GM19455 (cell line): Measurements from ENCODE around the gene GNAT1.

Experiments used
- ATAC-seq: cut with Tn5 transposase; IDR thresholded peaks from one replicate; pipeline ENCODE4 v1.9.1; 2021; ENCODE audit not compliant: unreplicated experiment

GNAT1 gene

DNA sequence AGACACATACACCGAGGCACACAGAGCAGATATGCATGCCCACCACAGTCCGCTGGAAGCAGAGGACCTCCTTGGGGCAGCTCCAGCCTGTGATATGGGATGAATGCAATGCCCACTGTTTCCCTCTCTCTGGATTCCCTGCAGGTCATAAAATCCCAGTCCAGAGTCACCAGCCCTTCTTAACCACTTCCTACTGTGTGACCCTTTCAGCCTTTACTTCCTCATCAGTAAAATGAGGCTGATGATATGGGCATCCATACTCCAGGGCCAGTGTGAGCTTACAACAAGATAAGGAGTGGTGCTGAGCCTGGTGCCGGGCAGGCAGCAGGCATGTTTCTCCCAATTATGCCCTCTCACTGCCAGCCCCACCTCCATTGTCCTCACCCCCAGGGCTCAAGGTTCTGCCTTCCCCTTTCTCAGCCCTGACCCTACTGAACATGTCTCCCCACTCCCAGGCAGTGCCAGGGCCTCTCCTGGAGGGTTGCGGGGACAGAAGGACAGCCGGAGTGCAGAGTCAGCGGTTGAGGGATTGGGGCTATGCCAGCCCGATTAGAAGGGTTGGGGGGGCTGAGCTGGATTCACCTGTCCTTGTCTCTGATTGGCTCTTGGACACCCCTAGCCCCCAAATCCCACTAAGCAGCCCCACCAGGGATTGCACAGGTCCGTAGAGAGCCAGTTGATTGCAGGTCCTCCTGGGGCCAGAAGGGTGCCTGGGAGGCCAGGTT lies at the start of gene GNAT1:
Gene GNAT1, plus strand, starts transcription at position 675 of the 725 bp plus-strand sequence. CDS start 116 bp downstream, outside the sequence.
- ATAC-seq = no peak

DNA sequence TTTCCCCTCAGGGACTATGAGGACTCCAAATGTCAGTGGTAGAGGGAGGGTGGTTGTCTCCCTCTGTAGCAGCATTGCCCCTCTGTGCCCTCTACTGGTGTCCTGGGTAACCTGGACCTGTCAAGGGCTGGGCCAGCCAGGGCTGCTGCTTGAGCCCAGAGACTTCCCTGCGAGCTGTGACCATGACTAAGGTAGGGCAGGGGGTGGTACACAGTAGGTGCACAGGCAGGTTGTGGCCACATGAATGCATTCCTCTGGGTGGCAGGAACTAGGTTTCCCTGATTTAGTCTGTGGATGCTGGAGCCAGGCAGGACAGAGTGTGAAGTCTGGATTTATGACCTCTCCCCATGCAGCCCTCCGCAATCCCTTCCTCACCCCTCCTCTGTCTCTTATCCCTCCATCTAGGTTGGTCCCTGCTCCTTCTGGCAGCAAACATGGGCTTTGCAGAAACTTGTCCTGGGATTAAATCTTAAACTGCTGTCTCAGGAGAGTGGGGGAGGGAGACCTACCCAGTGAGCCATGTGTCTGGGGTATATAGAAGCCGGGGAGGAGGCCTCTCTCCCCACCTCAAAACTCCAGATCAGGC lies 45.0 kb upstream of the GNAT1 start:
- ATAC-seq = no peak

DNA sequence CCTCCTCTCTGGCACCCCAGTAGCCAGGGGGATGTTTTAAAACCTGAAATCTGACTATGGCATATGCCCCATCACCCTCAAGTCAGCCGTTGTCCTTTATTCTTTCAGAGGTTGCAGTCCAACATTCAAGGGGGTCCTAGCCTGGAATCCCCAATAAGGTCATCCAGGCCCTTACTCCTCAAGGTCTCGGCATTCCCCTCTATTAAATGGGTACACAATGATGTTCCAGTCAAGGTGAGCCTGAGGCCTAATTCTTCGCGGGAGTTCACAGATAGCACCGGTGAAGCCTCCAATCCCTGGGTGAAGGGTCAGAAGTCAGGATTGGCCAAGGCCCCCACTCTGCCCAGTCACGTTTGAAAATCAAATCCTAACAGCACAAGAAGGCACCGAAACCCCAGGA lies 44.4 kb upstream of the GNAT1 start:
- ATAC-seq = no peak

DNA sequence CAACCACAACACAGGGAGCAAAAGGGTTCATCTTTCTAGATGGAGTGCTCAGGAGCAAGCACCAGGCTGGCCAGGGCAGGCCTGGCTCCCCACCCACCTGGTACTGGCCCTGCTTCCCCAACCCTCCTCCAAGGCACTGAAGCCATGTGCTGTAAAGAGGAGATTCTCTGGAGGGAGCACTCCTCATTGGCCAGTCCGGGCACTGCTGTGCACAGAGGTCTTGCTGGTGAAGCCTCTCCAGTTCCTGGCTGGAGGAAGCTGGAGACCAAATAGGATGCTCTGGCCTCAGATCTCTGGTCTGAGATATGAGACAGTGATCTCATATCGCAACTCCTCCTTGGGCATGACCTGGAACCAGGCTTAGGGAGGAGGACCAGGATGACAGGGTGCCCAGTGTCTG lies 44.0 kb upstream of the GNAT1 start:
- no peak for ATAC-seq

DNA sequence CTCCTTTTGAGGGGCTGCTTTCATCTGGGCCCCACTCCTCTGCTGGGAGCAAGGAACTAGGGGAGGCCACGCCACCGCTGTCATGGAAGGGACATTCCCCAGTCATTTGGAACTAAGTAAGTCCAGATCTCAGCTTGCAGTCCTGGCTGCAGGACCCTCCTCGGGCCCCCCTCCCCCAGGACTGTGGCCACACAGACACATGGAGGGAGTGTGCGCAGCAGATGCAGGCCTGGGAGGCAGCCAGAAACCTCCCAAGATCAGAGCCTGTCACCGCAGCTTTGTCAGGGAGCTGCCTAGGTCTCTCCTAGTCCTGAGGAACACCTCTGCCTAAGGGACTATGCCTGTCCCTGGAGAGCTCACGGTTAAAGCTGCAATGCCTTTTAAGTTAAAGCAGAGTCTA lies 43.5 kb upstream of the GNAT1 start:
- no peak for ATAC-seq

DNA sequence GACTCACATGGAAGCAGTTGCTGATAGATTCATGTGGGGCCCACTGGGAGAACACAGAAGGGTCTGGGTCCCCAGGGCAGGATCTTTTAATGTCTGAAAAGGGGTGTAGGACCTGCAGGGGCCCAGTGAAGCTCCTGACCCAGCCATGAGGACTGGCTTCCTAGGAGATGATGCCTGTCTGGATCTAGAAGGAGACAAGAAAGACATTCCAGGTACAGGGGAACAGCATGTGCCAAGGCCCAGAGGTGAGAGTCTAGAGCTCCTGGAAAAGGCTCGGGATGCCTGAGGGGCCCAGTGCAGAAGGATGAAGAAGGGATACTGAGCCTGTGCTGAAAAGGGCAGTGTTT lies 41.0 kb upstream of the GNAT1 start:
- no peak for ATAC-seq

DNA sequence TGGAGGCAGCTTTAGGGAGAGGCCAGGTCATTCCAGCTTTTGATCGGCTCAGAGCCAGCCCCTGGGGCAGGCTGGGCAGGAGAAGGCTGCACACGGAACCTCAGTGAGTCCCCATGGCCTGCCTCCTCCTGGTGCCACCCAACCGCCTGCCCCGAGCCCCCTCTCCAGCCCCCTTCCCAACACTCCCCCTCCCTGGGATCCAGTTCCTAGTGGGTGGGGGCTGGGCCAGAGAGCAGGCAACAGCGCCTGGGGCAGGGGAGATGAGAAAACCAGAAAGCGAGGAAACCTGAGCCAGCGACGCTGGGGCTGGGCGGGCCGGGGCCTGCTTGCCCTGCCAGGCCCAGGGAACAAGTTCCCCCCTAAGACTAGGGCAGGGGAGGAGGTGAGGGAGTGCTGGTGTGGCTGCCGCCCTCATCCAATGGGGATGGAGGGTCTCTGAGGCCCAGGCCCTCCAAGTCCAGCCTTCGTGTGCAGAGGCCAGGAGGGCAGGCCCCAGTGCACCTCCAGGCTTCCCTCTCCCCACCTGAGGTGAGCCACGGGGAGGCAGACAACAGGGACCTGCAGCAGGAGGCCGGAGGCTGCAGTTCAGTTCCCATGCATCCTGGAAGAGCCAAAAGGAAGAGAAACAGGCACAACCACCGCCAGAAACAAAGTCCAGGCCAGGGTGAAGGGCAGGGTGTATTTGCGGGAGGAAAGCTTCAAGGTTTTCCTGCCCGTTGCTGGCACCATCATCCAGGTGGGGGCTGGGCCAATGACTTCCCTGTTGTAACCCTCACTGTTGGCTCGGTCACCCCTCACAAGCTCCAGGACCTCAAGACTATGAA lies 40.3 kb upstream of the GNAT1 start:
- no peak for ATAC-seq

DNA sequence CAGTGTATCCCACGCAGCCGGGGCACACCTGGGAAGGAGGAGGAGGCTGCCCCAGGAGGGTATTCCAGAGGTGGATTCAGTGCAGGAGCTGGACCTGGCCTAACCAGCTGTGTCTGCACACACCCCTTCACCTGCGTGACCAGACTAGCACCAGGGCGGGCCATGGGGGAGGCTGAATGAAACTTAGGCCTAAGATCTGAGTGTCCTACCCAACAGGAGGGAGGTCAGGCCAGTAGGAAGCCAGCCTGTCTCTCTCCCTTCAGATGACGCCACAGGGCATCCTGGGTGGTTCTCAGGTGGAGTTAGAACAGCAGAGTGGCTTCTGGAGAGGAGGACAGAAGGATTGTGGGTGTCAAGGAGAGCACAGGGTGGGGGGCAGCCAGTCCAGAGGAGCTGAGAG lies 39.7 kb upstream of the GNAT1 start:
- ATAC-seq = no peak

DNA sequence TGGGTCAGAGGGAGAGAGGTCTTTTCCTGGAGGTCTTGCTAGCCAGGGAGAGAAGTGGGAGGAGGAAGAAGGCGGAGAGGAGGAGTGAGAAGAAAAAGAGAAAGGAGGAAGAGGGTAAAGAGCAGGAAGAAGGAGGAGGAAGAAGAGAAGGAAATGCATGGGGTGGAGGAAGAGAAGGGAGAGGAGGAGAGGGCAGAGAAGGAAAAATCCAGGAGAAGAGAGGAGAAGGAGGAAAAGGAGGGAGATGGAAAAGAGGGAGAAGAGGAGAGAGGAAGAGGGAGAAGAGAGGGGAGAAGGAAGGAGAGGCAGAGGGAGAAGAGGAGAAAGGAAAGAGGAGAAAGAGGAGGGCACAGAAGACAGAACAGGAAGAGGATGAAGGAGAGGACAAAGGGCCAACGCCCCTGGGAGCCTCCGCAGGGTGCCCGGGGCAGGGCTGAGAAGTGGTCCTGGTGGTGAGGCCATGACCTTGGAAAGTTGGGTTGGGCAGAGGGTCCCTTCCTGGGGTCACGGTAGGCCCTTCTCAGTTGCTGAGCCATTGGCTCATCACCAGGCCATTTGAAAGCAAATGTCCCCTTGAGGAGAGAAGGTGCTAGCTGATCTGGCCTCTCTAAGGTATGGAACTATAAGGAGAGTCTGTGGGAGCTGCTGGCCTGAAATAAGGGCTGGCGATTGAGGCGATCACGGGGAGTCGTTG lies 37.5 kb upstream of the GNAT1 start:
- ATAC-seq = no peak

DNA sequence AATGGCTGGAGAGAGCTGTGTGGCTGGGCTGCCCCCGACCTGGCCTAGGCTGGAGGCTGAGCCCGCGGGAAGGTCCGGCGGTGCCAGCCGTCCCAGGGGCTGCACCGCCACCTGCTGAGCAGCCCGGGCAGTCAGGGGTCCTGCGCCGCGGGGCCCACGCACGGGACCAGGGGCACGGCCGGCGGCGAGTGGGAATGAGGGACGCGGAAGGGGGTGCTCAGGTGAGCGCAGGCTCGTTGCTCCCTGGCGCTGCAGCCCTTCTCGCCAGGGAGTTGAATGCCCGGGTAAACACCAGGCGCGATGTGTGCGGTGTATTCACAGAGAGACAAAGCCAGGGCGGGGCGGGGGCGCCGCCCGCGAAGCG lies 37.0 kb upstream of the GNAT1 start:
- ATAC-seq = peak; percentile 23

DNA sequence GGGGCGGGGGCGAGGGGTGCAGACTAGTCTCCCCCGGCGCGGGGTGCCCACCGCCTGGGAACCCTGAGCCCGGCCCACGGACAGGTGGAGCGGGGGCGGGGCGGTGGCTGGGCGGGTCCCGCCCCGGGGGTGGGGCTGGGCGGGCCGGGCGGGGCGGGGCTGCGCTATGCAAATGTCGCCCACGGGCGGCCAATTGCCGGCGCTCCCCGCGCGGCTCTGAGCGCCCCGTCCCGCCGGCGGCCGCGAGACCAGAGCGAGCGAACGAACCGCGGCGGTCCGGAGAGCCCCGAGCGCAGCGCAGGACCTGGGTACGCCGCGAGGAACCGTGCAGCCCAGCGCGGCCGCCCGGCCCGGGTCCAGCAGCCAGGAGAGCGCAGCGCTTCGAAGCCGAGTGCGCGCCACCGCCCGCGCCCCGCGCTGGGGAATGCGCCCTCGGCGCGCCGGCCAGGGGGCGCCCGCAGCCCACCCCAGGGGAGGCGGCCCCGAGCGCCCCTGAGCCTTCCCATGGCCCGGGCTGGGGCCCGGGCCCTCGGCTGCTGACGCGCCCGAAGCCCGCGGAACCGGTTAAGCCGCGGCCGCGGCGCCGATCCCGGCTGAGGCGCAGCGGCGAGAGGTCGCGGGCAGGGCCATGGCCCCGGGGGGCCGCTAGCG lies 36.4 kb upstream of the GNAT1 start, which contains the start of gene SEMA3F:
Gene SEMA3F, plus strand, starts transcription at position 485 of the 651 bp plus-strand sequence. CDS start 4,299 bp downstream, outside the sequence.
- peak; percentile 74 for ATAC-seq

DNA sequence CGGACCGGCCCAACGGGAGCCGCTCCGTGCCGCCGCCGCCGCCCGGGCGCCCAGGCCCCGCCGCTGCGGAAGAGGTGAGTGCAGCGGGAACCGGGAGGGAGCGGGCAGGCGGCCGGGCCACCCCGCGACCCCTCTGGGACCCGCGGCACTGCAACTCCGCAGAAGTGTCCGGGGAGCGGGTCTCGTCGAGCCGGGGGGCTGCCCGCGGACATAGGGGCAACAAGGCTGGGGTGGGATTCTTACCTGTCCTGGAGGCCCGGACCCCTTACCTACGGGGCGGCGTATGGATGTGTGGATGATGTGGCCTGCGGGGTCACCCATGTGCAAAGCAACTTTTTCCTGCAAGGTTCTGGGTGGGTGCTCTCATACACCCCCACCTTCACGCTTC lies 35.9 kb upstream of the GNAT1 start:
- ATAC-seq = no peak

DNA sequence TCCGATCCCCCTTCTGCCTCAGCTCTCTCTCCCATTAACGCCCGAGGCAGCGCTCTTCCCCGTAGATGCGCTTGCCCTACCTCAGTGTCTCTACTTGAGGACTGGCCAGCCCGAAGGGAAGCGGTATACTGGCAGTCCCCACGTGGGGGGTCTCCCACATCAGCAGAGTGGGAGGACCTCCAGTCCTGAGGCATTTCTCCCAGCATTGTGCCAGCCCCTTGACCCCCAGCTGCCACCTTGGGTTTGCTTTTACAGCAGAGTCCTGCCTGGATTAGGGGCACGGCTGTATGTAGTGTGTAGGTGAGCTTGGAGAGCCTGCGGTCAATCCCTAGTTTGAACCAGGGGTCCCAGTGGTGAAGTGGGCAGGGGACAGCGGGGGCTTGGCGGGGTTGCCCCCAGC lies 35.5 kb upstream of the GNAT1 start:
- ATAC-seq = no peak

DNA sequence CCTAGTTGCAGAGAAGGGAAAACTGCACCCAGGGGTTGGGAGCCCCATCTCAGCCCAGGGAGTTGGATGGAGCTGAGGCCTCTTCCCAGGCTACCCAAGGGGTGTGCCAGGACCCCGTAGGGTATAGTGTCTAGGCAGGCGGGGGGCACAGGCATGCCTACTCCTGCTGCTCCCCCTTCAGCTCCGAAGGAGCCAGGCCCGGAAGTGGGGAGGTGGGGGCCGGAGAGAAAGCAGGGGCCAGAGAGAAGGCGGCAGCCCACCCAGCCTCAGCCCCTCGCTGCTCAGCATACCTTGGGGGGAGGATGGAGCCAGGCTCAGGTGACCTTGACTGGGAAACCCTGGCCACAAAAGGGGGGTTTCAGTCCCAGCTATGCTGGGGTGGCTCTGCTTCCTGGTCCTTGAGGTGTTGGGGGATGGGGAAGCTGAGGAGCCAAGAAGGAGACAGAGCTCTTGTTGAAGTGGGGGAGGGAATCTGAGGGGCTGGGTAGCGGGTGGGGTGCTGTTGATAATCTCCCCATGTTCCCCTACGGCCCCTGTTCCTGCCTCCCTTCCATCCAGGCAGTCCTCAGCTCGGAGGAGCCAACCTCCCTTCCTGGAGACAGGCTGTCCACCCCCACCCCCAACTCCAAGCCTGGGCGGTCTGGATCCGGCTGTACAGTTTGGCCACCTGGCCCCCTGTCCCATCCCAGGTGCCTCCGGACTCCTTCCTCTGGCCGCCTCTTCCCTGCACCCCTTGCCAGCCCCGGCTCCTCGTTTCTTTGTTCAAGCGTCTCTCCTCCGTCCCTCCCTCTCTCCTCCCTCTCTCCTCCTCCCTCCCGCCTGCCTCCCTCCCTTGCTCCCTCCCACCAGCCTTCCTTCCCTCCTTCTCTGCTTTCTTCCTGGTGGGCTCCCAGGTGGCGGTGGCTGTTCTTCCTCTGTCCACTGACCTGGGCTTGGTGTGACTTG lies 34.6 kb upstream of the GNAT1 start:
- no peak for ATAC-seq

DNA sequence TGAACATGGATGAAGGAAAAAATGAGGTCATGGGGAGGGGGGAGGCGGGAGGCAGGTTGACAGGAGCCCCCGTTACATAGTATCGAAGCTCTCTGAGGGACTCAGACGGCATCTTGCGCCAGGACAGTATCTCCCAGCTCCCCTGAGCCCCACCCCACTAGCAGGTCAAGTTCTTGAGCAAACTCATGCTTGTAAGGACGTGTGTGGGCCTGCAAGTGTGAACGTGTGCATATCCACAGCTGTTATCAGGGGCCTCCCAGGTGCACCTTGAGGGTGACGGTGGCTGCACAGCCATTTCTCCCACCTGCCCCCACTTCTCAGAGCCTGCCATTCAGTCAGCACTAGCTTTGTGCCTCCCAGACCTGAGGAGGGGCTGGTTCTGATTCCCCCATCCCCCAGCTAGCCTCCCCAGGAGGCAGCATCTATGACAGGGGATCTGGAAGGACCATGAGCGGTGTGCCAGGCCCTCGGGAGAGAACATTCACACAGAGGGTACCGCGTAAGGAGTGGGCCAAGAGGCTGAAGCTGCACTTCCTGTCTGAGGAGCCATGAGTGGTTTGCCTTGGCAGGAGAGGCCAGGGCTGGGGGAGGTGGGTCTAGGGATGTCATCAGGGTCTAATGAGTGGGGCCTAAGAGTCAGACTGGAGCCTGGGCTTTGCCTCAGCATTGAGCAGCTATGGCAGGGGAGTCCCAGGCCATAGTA lies 33.4 kb upstream of the GNAT1 start:
- ATAC-seq = no peak

DNA sequence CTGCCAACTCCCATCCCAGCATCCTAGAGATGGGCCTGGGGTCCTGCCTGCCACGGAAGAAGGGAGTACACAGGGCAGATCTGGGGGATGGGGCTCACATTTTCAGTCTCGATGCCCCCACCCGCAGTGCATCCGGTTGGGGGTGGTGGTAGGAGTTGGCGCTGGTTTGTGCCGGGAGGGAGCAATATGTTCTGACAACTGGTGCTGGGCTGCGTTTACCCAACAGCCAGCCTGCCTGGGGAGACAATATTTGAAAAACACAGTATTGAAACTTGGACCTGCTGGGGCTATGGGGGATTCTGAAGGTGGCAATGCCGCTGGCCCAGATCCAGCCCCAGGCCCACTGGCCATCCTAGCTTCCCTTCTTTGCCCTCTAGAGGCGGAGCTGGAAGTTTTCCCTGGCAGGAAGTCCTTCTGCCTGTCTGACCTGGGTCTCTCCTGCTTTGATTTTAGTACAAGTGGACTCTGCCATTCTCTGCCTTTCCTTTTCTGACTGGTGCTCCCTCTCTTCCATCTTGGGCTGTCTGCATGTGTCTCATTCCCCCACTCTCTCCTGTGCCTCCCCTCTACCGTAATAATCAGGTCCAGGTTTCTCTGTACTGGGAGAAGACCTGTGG lies 32.8 kb upstream of the GNAT1 start:
- ATAC-seq = no peak

DNA sequence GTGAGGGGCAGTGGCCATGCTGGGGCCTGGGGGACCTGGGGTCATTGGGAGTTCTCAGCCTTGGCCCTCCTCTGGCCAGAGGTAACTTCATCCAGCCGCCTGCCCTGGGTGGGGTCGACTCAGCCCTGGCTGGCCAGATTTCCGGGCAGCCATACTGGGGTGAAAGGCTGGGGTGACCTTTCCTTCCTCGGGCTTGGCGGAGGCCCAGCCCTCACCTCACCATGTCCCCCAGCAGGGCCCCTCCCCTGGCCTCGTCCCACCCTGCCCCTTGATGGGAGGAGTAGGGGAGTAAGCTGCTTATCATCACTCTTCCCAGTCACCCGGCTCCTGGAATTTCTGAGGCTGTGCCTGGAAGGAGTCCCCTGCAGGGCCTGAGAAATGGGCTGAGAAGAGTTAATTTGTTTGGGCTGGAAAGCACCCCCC lies 30.8 kb upstream of the GNAT1 start:
- no peak for ATAC-seq

DNA sequence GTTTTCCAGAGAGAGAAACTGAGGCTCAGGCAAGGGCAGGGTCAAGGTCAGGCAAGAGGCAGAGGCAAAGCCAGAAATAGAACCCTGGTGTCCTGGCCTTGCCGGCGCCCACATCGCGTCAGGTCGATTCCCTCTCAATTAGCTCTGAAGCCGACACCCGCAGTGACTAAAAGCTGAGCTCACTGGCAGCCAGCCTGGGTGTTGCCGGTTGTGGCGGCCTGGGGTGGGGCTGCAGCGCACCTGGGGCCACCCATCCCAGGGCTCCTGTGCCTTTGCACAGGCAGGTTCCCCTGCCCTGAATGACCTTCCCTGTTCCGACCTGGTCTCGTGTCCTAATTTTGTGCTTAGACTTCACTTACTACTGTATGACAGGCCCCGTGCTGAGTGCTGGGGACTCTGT lies 30.1 kb upstream of the GNAT1 start:
- ATAC-seq = no peak
